Measurements from ENCODE around the gene GSG1L.

- TF ChIP-seq CTCF (optimal IDR thresholded peaks at IDR 0.05 in 1 of 3, IDR thresholded peaks at IDR 0.05 in 1 of 3, conservative IDR thresholded peaks at IDR 0.05 in 1 of 3; ENCODE audit: extremely low read depth in 1 of 3, insufficient read depth in 2 of 3, low read length in 3 of 3) (no peak), EZH2 (IDR thresholded peaks at IDR 0.05; ENCODE audit: low read length) (no peak)
Observed at GRCh38 chr16:27811881-27812280, 251.6 kb downstream of the GSG1L start.

Data from keratinocyte (primary cell).